Neural crest cell (in vitro differentiated cells): Measurements from ENCODE around the gene CD109. TPM values are rescaled to one million over a fixed set of nuclear protein-coding genes. Genes with fewer than 3 reads are reported as not detected.

Experiments
- DNase-seq: peaks from one replicate; pipeline ENCODE4 v3.0.0; 2021; ENCODE audit warnings: low read depth, mixed read lengths, low spot score
- H3K27ac Mint-ChIP-seq: one replicate; pipeline ENCODE4 v1.8.0; 2021; ENCODE audit warnings: mild to moderate bottlenecking, mixed read lengths; ENCODE audit not compliant: unreplicated experiment
- H3K27me3 Mint-ChIP-seq: 2 replicates; pipeline ENCODE4 v1.8.0; 2021; ENCODE audit warnings: low read depth, mild to moderate bottlenecking, mixed read lengths
- H3K36me3 Mint-ChIP-seq: 2 replicates; pipeline ENCODE4 v1.8.0; 2021; ENCODE audit warnings: low read depth, mild to moderate bottlenecking, mixed read lengths
- H3K4me1 Mint-ChIP-seq: 2 replicates; pipeline ENCODE4 v1.8.0; 2021; ENCODE audit warnings: mixed read lengths
- H3K4me3 Mint-ChIP-seq: one replicate; pipeline ENCODE4 v1.8.0; 2021; ENCODE audit warnings: mild to moderate bottlenecking, mixed read lengths
- H3K9me3 Mint-ChIP-seq: 2 replicates; pipeline ENCODE4 v1.8.0; 2021; ENCODE audit warnings: mixed read lengths
- total RNA-seq: library from RNA; stranded (reverse); gene quantifications from 2 replicates; pipeline ENCODE4 v1.2.1, GENCODE V29; 2021
- TF ChIP-seq, protein P1 (sequence below): fragments of 200-600 bp; sonication (generic); conservative IDR thresholded peaks from 2 replicates; pipeline ENCODE4 v1.5.0; 2021; ENCODE audit warnings: antibody characterized with exemption, mild to moderate bottlenecking

CD109 gene
- total RNA-seq, 1 donor from 2014 or later = 0.84 TPM

DNA sequence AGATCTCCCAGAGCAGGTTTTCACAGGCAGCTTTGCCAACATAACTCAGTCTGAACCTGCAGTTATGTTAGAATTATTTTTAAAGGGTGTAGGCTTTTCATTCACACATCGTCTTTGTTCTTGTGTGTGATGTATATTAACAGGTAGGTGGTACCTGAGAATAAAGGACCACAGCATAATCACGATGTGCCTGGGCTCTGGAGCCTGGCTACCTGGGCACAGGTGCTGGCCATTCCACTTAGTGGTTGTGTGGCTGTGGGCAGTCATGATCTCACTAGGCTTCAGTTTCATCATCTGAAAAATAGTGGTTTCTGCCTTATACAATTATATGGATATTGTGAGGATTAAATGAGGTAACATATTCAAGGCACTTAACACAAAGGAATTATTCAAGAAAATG is 6.4 kb downstream of the CD109 start:
- no peak for DNase-seq
- TF ChIP-seq, protein P1, sequence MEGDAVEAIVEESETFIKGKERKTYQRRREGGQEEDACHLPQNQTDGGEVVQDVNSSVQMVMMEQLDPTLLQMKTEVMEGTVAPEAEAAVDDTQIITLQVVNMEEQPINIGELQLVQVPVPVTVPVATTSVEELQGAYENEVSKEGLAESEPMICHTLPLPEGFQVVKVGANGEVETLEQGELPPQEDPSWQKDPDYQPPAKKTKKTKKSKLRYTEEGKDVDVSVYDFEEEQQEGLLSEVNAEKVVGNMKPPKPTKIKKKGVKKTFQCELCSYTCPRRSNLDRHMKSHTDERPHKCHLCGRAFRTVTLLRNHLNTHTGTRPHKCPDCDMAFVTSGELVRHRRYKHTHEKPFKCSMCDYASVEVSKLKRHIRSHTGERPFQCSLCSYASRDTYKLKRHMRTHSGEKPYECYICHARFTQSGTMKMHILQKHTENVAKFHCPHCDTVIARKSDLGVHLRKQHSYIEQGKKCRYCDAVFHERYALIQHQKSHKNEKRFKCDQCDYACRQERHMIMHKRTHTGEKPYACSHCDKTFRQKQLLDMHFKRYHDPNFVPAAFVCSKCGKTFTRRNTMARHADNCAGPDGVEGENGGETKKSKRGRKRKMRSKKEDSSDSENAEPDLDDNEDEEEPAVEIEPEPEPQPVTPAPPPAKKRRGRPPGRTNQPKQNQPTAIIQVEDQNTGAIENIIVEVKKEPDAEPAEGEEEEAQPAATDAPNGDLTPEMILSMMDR = no peak
- Mint-ChIP-seq H3K9me3 (no peaks in the 10 kb centered on the region), H3K27ac (no peak overlapping the region), H3K36me3 (no peaks in the 10 kb centered on the region), H3K27me3 (peaks cover 3% of the 10 kb centered on the region), H3K4me3 (no peak overlapping the region), H3K4me1 (peaks cover 3% of the 10 kb centered on the region)

DNA sequence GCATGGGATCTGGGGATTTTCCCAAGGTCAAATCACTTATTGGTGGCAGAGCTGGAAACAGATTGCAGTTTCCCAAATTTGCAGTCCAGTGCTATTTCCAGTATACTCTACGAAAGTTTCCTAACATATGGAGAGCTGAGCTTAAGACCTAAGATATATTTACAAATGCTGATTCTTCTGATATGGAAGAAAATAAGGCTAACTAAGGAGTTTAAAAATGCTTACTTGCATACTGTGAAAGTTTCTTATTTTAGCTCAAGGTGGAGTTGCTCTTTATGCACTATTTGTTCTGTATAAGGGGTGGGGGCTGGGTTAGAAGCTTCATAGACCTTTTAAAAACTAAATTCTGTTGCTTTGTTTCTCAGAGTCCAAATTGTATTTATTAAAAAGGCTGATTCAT is 7.5 kb downstream of the CD109 start:
- Mint-ChIP-seq H3K27me3 (no peaks in the 10 kb centered on the region), H3K4me1 (peaks cover 3% of the 10 kb centered on the region), H3K4me3 (no peak overlapping the region), H3K9me3 (no peaks in the 10 kb centered on the region), H3K36me3 (no peaks in the 10 kb centered on the region), H3K27ac (no peak overlapping the region)
- DNase-seq = no peak
- TF ChIP-seq, protein P1 = no peak

DNA sequence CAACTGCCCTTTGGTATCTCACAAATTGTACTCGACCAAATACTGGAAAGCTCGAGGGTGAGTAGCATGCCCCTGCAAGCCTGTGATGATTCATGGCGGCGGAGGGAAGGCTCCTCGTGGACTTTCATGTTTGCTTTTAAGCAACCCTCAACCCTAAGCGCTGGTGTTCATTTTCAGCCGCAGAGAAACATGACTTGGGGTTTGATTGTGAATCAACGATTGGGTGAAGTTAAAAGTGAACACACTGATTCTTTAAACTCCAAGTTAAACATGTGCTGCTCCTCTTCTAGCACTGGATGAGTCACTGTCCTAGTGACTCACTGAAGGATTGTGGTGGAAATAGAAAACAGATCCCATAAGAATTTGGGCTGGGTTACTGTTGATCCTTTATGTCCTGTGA is 8.3 kb downstream of the CD109 start:
- no peaks in the 10 kb centered on the region for H3K9me3 Mint-ChIP-seq

DNA sequence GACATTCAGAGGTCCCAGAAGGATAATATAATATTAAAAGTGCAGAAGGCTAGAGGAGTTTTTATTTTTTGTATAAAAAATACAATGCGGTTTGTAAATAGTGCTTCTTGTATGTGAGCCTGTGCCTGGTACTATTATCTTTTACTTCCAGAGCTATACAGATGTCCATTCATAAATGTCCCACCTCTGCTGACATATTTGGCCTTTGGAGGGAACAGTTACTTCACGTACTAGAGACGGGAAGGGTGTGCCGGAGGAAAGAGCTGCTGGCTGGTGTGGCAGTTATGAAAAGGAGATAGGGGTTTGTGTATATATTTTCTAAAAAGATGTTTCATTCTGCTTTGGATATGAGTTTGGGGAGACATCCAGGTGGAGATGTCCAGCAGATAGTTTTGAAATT is 8.8 kb downstream of the CD109 start:
- Mint-ChIP-seq H3K27me3 (no peaks in the 10 kb centered on the region), H3K27ac (no peak overlapping the region), H3K36me3 (no peaks in the 10 kb centered on the region), H3K4me1 (no peaks in the 10 kb centered on the region), H3K9me3 (no peaks in the 10 kb centered on the region), H3K4me3 (no peak overlapping the region)
- TF ChIP-seq, protein P1 = no peak
- no peak for DNase-seq

More for the DNA sequence above, 8.3 kb downstream of the CD109 start:
- Mint-ChIP-seq H3K27me3 (no peaks in the 10 kb centered on the region), H3K27ac (no peak overlapping the region), H3K4me1 (peaks cover 3% of the 10 kb centered on the region), H3K36me3 (no peaks in the 10 kb centered on the region), H3K4me3 (no peak overlapping the region)
- TF ChIP-seq, protein P1 = no peak
- DNase-seq = no peak

DNA sequence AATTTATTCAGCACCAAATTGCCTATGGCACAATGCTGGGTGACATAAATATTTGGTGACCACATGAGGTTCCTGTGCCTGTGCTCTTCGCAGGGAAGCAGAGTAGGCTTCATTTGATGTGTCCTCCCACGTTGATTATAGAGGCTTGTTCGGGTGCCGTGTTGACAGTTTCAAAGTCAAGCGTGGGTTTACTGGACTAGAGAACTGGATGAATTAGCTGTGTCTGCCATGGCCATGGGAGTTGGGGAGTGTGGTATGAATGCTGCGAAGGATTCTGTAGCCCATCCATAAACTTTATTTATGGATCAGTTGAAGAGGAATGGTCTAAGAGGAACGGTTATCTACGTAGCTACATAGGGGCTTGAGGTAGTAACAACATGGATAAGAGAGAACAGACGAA is 11.0 kb downstream of the CD109 start:
- no peaks in the 10 kb centered on the region for H3K27me3 Mint-ChIP-seq
- H3K27ac Mint-ChIP-seq = no peak overlapping the region
- TF ChIP-seq, protein P1 = no peak
- no peaks in the 10 kb centered on the region for H3K36me3 Mint-ChIP-seq
- no peaks in the 10 kb centered on the region for H3K9me3 Mint-ChIP-seq
- H3K4me1 Mint-ChIP-seq = no peaks in the 10 kb centered on the region
- no peak for DNase-seq
- no peak overlapping the region for H3K4me3 Mint-ChIP-seq

DNA sequence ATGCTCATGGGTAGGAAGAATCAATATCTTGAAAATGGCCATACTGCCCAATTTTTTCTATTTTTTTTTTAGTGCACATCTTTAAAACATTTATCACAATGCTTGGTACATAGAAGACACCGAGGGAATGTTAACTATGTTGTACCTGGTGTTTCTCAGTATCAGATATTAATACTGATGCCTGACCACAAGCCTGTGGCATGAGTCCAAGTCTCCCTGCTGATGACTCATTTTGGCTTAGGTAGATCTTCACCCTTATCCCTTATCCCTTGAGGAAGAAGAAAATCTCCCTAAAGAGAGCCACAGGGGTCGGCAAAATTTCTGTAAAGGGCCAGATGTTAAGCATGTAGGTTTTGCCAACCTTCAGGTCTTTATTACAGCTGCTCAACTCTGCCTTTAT is 14.5 kb downstream of the CD109 start:
- no peaks in the 10 kb centered on the region for H3K36me3 Mint-ChIP-seq
- no peak overlapping the region for H3K27ac Mint-ChIP-seq
- no peak for DNase-seq
- TF ChIP-seq, protein P1 = no peak
- no peak overlapping the region for H3K4me3 Mint-ChIP-seq
- peaks cover 10% of the 10 kb centered on the region for H3K4me1 Mint-ChIP-seq
- no peaks in the 10 kb centered on the region for H3K9me3 Mint-ChIP-seq
- no peaks in the 10 kb centered on the region for H3K27me3 Mint-ChIP-seq
